Measurements from ENCODE around the gene PRICKLE2. TPM values are rescaled to one million over a fixed set of nuclear protein-coding genes. Genes with fewer than 3 reads are reported as not detected.

Gene PRICKLE2
- total RNA-seq, 2 experiments from 2014 or later = not detected

DNA sequence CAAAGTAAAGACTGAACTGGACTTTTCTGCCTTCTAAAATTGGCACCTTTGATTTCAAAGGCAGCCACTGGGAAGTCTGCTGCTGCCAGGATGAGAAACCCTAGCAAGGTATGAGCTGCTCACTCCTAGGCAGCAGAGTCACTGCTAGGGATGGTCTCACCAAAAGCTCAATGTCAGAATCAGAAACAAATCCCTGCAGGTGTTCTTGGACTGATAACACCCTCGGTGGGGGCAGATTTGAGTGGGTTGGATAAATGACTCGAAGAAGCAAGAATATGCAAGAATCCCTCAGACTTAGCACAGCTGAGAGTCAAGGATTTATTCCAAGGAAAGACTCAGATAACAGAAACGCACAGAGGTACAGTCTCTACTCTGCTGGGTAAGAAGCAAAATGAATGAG, 90.4 kb downstream of the PRICKLE2 start:
- Mint-ChIP-seq H3K9me3 (no peaks in the 10 kb centered on the region), H3K27me3 (peaks cover 2% of the 10 kb centered on the region), H3K4me1 (ENCODE audit: low read depth) (no peaks in the 10 kb centered on the region), H3K36me3 (no peaks in the 10 kb centered on the region), H3K4me3 (no peak overlapping the region), H3K27ac (no peak overlapping the region)
- ChIA-PET POLR2A (no interaction called here), CTCF (no interaction called here)
- DNase-seq = no peak
- intact Hi-C loops (cut with micrococcal nuclease) = no loop called here

DNA sequence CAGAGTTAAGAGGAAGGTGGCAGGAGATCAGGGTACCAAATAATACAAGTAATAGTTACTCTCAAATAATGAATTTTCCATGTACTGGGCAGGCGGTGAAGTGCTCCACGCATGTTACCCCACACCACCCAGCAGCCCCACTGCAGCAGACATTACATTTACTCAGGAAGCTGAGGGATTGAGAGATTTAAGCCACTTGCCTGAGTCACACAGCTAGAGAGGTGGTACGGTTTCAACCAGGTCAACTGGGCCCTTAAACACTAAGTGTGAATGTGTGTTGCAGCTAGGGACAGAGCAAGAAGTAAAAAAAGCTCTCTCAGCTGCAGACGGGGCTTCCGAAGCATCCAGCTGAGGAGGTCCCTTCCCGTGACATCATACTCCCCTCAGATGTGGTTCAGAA, 91.3 kb downstream of the PRICKLE2 start:
- Mint-ChIP-seq H3K36me3 (no peaks in the 10 kb centered on the region), H3K4me3 (no peak overlapping the region), H3K4me1 (ENCODE audit: low read depth) (no peaks in the 10 kb centered on the region), H3K9me3 (no peaks in the 10 kb centered on the region), H3K27me3 (peaks cover 2% of the 10 kb centered on the region), H3K27ac (no peak overlapping the region)
- POLR2A ChIA-PET = no interaction called here
- no peak for DNase-seq
- CTCF ChIA-PET = no interaction called here
- intact Hi-C loops (cut with micrococcal nuclease) = no loop called here

DNA sequence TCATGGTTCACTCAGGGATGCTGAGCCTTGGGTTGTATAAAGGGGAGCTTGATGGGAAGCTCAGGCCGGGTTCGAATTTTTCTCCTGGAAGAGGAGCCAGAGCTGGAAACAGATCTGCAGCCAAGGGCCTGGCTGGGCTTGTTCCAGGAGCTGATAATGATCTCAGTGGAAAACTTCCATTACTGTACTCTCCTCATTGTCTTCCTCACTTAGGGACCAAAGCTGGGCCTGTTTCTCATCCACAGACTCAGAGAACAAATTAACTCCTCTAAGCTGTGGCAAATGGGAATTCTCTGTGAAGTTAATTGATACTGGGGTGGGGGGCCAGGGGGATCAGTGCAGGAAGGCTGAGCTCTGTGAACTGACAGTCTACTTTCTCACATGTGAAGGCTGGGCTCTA, 92.0 kb downstream of the PRICKLE2 start:
- ChIA-PET POLR2A (no interaction called here), CTCF (no interaction called here)
- Mint-ChIP-seq H3K4me3 (no peak overlapping the region), H3K27ac (no peak overlapping the region), H3K27me3 (peaks cover 4% of the 10 kb centered on the region), H3K4me1 (ENCODE audit: low read depth) (no peaks in the 10 kb centered on the region), H3K9me3 (no peaks in the 10 kb centered on the region), H3K36me3 (no peaks in the 10 kb centered on the region)
- DNase-seq = no peak
- intact Hi-C loops (cut with micrococcal nuclease) = no loop called here

DNA sequence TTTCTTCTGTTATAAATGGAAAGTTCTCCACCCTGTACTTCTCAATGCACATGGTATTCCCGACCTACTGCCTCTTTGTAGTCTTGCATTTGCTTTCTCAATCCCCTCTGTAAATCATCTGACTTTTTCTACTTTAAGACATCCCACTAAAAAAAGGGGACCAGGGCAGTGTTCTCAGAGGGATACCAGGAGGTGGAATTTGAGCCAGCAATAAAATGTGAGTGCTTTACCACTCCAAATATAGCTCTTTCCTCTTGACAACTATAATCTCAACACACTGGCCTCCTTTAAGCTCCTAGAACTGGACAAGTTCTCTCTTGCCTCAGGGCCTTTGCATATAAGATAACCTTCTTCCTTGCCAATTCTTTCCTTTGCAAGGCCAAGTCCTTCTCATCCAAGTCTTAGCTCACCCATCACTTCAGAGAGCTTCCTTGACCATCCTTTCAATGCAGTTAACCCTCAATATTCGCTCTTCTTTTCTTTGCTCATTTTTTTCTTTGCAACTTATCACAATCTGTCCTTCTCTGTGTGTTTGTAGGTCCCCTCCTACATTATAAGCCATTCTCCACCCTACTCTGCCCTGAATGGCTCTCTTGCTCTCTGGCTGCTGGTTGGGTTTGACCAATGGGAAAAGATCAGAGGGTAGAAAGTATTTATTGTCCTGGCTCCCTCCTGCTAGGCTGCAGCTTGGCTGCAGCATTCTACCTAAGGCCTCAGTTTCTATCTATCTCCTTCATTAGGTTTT, 93.4 kb downstream of the PRICKLE2 start:
- no peak overlapping the region for H3K27ac Mint-ChIP-seq

DNA sequence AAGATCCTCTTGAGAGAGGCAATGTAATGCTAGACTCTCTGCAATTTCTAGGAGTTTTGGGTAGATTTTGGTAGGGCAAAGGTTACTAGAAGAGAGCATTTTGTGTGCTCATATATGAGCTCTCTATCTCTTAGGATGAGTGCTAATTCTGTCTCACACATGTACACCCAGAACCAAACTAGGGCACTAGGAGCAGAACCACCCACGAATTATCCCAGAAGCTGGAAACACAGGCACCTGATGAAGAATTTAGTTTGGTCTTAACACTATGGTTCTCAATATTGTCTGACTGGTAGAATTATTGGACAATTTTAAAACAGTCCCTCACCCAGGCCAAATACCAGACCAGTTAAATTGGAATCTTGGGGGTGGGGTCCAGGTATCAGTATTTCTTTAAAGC, 94.8 kb downstream of the PRICKLE2 start:
- intact Hi-C loops (cut with micrococcal nuclease) = no loop called here
- CTCF ChIA-PET = no interaction called here
- peaks cover 4% of the 10 kb centered on the region for H3K27me3 Mint-ChIP-seq
- no peaks in the 10 kb centered on the region for H3K4me1 Mint-ChIP-seq (ENCODE audit: low read depth)
- POLR2A ChIA-PET = no interaction called here
- no peaks in the 10 kb centered on the region for H3K9me3 Mint-ChIP-seq
- no peaks in the 10 kb centered on the region for H3K36me3 Mint-ChIP-seq
- no peak overlapping the region for H3K4me3 Mint-ChIP-seq
- DNase-seq = no peak
- no peak overlapping the region for H3K27ac Mint-ChIP-seq

More for the DNA sequence above, 93.4 kb downstream of the PRICKLE2 start:
- no peak overlapping the region for H3K4me3 Mint-ChIP-seq
- POLR2A ChIA-PET = no interaction called here
- H3K4me1 Mint-ChIP-seq (ENCODE audit: low read depth) = no peaks in the 10 kb centered on the region
- intact Hi-C loops (cut with micrococcal nuclease) = no loop called here
- H3K27me3 Mint-ChIP-seq = peaks cover 4% of the 10 kb centered on the region
- no peak for DNase-seq
- no peaks in the 10 kb centered on the region for H3K36me3 Mint-ChIP-seq
- CTCF ChIA-PET = no interaction called here
- no peaks in the 10 kb centered on the region for H3K9me3 Mint-ChIP-seq

DNA sequence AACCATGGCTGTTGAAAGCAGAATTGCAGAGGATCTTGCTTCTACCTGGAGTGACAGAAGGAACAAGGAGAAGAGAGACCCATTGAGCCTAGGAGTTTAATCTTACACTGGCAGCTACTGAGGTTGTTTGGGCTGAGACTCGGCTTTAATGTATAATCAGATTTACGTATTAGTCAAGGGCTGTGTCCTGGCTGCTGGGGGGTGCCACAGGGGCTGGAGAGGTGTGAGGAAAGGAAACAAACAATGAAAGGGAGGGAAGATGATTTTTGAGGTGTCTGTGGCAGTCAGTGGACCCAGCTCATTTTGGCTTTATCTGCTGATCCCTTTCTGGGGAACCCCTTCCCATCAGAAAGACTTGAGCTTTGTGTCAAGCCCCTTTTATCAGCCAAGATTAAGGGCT, 95.7 kb downstream of the PRICKLE2 start:
- Mint-ChIP-seq H3K36me3 (no peaks in the 10 kb centered on the region), H3K9me3 (no peaks in the 10 kb centered on the region), H3K4me3 (no peak overlapping the region), H3K27ac (no peak overlapping the region), H3K27me3 (peaks cover 4% of the 10 kb centered on the region), H3K4me1 (ENCODE audit: low read depth) (no peaks in the 10 kb centered on the region)
- CTCF ChIA-PET = no interaction called here
- intact Hi-C loops (cut with micrococcal nuclease) = no loop called here
- no peak for DNase-seq
- POLR2A ChIA-PET = no interaction called here

DNA sequence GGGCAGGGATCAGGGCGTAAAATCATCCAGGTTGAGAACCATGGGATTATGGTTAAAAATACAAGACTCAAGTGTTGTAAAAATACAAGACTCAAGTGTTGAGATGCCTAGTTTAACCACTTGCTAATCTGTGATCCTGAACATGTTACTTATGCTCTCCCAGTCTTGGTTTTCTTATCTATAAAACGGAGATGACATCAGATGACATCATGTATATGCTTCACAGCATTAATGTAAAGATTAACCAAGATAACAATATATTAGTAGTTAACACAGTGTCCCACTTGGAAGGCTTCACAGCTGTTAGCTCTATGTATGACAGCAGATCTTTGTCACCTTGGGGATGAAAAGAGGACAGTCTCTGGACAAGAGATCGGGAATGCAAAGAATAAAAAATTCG, 96.2 kb downstream of the PRICKLE2 start:
- DNase-seq = no peak
- no peaks in the 10 kb centered on the region for H3K9me3 Mint-ChIP-seq
- ChIA-PET CTCF (no interaction called here), POLR2A (no interaction called here)
- peaks cover 4% of the 10 kb centered on the region for H3K27me3 Mint-ChIP-seq
- no peak overlapping the region for H3K27ac Mint-ChIP-seq
- no peaks in the 10 kb centered on the region for H3K36me3 Mint-ChIP-seq
- H3K4me3 Mint-ChIP-seq = no peak overlapping the region
- no peaks in the 10 kb centered on the region for H3K4me1 Mint-ChIP-seq (ENCODE audit: low read depth)
- intact Hi-C loops (cut with micrococcal nuclease) = no loop called here

DNA sequence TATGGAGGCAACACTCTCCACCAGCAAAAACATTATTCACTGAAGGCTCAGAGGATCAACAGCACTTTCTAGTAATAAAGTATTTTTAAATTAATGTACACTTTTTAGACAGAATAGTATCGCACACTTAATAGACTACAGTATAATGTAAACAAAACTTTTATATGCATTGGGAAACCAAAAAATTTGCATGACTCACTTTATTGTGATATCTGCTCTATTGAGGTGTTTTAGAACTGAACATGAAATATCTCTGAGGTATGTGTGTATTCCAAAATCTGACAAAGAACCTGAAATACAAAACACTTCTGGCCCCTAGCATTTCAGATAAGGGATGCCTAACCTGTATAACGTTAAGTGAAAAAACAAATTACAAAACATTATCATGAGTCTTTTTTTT, 99.7 kb downstream of the PRICKLE2 start:
- no peaks in the 10 kb centered on the region for H3K36me3 Mint-ChIP-seq
- H3K27me3 Mint-ChIP-seq = peaks cover 4% of the 10 kb centered on the region
- no peak for DNase-seq
- POLR2A ChIA-PET = no interaction called here
- H3K4me1 Mint-ChIP-seq (ENCODE audit: low read depth) = no peaks in the 10 kb centered on the region
- H3K27ac Mint-ChIP-seq = no peak overlapping the region
- H3K4me3 Mint-ChIP-seq = no peak overlapping the region
- H3K9me3 Mint-ChIP-seq = no peaks in the 10 kb centered on the region
- CTCF ChIA-PET = no interaction called here
- intact Hi-C loops (cut with micrococcal nuclease) = no loop called here

DNA sequence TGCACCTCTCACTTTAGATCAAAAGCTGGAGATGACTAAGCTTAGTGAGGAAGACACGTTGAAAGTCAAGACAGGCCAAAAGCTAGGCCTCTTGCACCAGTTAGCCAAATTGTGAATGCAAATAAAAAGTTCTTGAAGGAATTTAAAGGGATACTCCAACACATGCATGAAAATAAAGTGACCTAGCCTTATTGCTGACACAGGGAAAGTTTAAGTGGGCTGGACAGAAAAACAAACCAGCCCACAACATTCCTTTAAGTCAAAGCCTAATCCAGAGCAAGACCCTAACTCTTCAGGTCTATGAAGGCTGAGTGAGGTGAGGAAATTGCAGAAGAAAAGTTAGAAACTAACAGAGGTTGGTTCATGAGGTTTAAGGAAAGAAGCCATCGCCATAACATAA, 101.3 kb downstream of the PRICKLE2 start:
- CTCF ChIA-PET = interaction anchor here (0.9 kb wide), 1 partner anchor 94 kb away, joined by 3 read pairs; no protein-coding TSS in a partner anchor
- DNase-seq = no peak
- POLR2A ChIA-PET = no interaction called here
- intact Hi-C loops (cut with micrococcal nuclease) = no loop called here
- Mint-ChIP-seq H3K4me1 (ENCODE audit: low read depth) (no peaks in the 10 kb centered on the region), H3K36me3 (no peaks in the 10 kb centered on the region), H3K27me3 (peaks cover 7% of the 10 kb centered on the region), H3K27ac (no peak overlapping the region), H3K9me3 (peaks cover 1% of the 10 kb centered on the region), H3K4me3 (no peak overlapping the region)

DNA sequence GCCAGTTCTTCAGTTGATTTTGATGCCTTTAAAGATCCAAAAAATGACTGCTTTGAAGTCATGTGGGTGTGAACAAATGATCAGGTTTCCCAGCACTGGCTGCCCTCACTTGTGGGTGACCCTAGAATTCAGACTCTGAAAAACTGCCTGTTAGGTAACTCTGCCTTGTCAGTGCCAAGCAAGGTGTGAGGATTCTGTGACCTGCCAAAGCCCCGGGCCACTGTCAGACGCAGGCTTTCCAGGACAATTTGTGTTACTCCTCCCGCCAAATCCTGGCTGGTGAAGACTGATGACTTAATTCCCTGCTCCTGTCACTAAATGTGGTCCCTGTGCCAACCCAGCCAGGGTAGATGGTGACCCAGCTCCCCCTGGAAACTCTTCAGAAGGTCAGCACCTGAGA, 102.8 kb downstream of the PRICKLE2 start:
- peaks cover 10% of the 10 kb centered on the region for H3K27me3 Mint-ChIP-seq
- no peak overlapping the region for H3K27ac Mint-ChIP-seq
- intact Hi-C loops (cut with micrococcal nuclease) = no loop called here

DNA sequence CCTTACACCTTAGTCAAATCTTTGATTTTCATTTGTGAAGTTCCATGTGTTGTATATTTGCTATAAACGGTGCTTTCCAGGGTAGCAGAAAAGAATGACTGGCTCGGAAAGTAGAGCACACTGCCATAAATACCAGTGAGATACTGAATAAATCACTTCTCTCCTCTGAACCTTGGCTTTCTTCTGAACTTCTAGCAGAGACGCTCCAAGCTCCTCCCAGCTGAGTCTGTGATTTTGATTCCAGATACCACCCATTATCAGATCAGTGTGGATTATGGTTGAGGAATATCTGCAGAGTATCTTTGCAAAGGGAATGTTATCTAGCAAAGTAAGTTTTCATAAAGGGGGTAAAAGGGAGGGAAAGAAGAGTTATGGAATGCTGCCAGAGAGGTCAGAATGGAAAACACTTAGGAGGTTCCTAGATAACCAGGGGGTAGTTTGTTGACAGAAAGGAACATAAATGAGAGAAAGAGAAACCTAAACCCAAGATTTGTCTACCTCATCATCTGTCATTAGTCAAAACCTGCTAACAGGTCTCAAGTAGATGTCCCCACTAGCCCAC, 103.4 kb downstream of the PRICKLE2 start:
- ChIA-PET POLR2A (no interaction called here), CTCF (no interaction called here)
- Mint-ChIP-seq H3K27ac (no peak overlapping the region), H3K4me1 (ENCODE audit: low read depth) (no peaks in the 10 kb centered on the region), H3K4me3 (no peak overlapping the region), H3K9me3 (peaks cover 3% of the 10 kb centered on the region), H3K36me3 (no peaks in the 10 kb centered on the region), H3K27me3 (peaks cover 8% of the 10 kb centered on the region)
- intact Hi-C loops (cut with micrococcal nuclease) = no loop called here
- DNase-seq = no peak

More for the DNA sequence above, 102.8 kb downstream of the PRICKLE2 start:
- DNase-seq = no peak
- Mint-ChIP-seq H3K9me3 (peaks cover 3% of the 10 kb centered on the region), H3K4me3 (no peak overlapping the region), H3K36me3 (no peaks in the 10 kb centered on the region), H3K4me1 (ENCODE audit: low read depth) (no peaks in the 10 kb centered on the region)
- ChIA-PET CTCF (no interaction called here), POLR2A (no interaction called here)

DNA sequence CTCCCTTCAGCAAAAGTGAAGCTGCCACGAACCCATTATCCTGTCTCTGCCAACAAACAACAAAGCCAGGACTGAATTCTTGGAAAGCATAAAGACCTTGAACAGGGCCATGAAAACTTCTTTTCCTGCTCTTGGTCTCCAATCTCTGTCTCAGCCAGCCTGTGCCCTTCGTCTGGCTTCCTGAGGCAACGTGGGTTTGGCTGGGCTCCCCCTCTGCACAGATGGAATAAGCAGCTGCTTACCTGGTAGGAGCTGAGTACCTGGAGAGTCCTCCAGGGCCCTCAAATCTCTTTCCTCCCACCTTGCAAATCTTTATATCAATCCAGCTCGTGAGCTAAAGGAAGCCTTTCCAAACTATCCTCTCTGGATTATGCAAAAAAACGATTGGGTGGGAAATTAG, 104.4 kb downstream of the PRICKLE2 start:
- Mint-ChIP-seq H3K27me3 (peaks cover 8% of the 10 kb centered on the region), H3K36me3 (no peaks in the 10 kb centered on the region), H3K27ac (no peak overlapping the region), H3K4me3 (no peak overlapping the region), H3K4me1 (ENCODE audit: low read depth) (no peaks in the 10 kb centered on the region), H3K9me3 (peaks cover 3% of the 10 kb centered on the region)
- no peak for DNase-seq
- ChIA-PET POLR2A (no interaction called here), CTCF (no interaction called here)
- intact Hi-C loops (cut with micrococcal nuclease) = no loop called here

DNA sequence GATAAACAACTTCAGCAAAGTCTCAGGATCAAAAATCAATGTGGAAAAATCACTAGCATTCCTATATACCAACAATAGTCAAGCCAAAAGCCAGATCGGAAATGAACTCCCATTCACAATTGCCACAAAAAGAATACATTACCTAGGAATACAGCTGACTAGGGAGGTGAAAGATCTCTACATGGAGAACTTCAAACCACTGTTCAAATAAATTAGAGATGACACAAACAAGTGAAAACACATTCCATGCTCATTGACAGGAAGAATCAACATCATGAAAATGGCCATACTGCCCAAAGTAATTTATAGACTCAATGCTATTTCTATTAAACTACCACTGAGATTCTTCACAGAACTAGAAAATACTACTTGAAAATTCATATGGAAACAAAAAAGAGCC, 107.8 kb downstream of the PRICKLE2 start:
- DNase-seq = no peak
- intact Hi-C loops (cut with micrococcal nuclease) = no loop called here

More for the DNA sequence above, 107.8 kb downstream of the PRICKLE2 start:
- H3K36me3 Mint-ChIP-seq = no peaks in the 10 kb centered on the region
- H3K27ac Mint-ChIP-seq = no peak overlapping the region
- H3K4me3 Mint-ChIP-seq = no peak overlapping the region
- H3K4me1 Mint-ChIP-seq (ENCODE audit: low read depth) = no peaks in the 10 kb centered on the region
- ChIA-PET POLR2A (no interaction called here), CTCF (no interaction called here)
- peaks cover 8% of the 10 kb centered on the region for H3K9me3 Mint-ChIP-seq
- H3K27me3 Mint-ChIP-seq = peaks cover 14% of the 10 kb centered on the region

All from activated CD4-positive, alpha-beta memory T cell treated with anti-CD3 and anti-CD28 coated beads for 36 hours (primary cell).